HepG2 (cell line): ENCODE results near the gene TRPV2. TPM values are rescaled to one million over a fixed set of nuclear protein-coding genes. Genes with fewer than 3 reads are reported as not detected.

ENCODE experiments used
- SATB2 ChIP-seq: sonication (generic); formaldehyde crosslinking; IDR thresholded peaks from 2 replicates; pipeline ENCODE4 v1.5.0; 2020; ENCODE audit warnings: missing genetic modification reagents
- SIN3A ChIP-seq: IDR thresholded peaks from 2 replicates; pipeline ENCODE4 v1.6.1; 2011; ENCODE audit warnings: low read depth, mild to moderate bottlenecking, control low read depth, low read length, borderline replicate concordance
- SNAPC5 ChIP-seq: sonication (generic); formaldehyde crosslinking; IDR thresholded peaks from 2 replicates; pipeline ENCODE4 v1.8.1; 2023; ENCODE audit warnings: mild to moderate bottlenecking, missing genetic modification reagents, borderline replicate concordance
- ZBTB40 ChIP-seq, 2 experiments: fragments of 450-650 bp in 1 of 2; sonication (generic) in 1 of 2; formaldehyde crosslinking in 1 of 2; IDR thresholded peaks; 2 replicates each; pipeline versions ENCODE4 v1.6.1 to v1.8.0; 2016 to 2022; ENCODE audit warnings: antibody characterized with exemption in 1 of 2, mild to moderate bottlenecking in 1 of 2, missing genetic modification reagents in 1 of 2
- ZFP91 ChIP-seq: sonication (generic); formaldehyde crosslinking; IDR thresholded peaks from 2 replicates; pipeline ENCODE4 v1.9.0; 2022; ENCODE audit warnings: missing genetic modification reagents, mild to moderate bottlenecking, borderline replicate concordance
- ZNF281 ChIP-seq: sonication (generic); formaldehyde crosslinking; IDR thresholded peaks from 2 replicates; pipeline ENCODE4 v1.4.0; 2020; ENCODE audit warnings: missing genetic modification reagents, borderline replicate concordance
- polyA plus RNA-seq, 8 experiments: library from polyadenylated mRNA; depleted of rRNA in 3 of 8; stranded (reverse) in 7 of 8; unstranded in 1 of 8; fragments of >200 nt; fragmentation: Illumina TruSeq in 4 of 8; extraction: Trizol in 4 of 8; gene quantifications; 2 replicates each; pipeline versions ENCODE4 v1.2.1 to v1.2.3, GENCODE V29; 2011 to 2016; ENCODE audit warnings: low read depth in 4 of 8, missing spikeins in 1 of 8, mixed read lengths in 1 of 8; ENCODE audit not compliant: insufficient read depth in 1 of 8
- total RNA-seq, 5 experiments: library from RNA; depleted of rRNA; stranded (reverse); fragments of >200 nt; fragmentation: Illumina TruSeq; extraction: Trizol; gene quantifications; 2 replicates each; pipeline ENCODE4 v1.2.3, GENCODE V29; 2016; ENCODE audit warnings: low read depth in 1 of 5

Gene TRPV2
- total and polyA plus RNA-seq, 2 of the 13 experiments (the other 11 are each of a cell fraction or from before 2014, with no cell fraction given) = 13.6 to 21.3 TPM

- TF ChIP-seq ZBTB40 (IDR thresholded peaks at IDR 0.05) (no peak), ZBTB40 (CRISPR knock-in tag; IDR thresholded peaks at IDR 0.05) (no peak), ZNF281 (CRISPR knock-in tag) (no peak), ZFP91 (CRISPR knock-in tag) (peak; percentile 59), SATB2 (CRISPR knock-in tag) (no peak), SIN3A (no peak), SNAPC5 (CRISPR knock-in tag) (no peak)
- TF ChIP-seq, all 625 proteins: peak for 77
These were observed 28.3 kb downstream of the TRPV2 start (continued) for GRCh38 chr17:16443511-16444257.
